H1 (cell line): ENCODE measurements around the gene CPLANE2. TPM values are rescaled to one million over a fixed set of nuclear protein-coding genes. Genes with fewer than 3 reads are reported as not detected.

Experiments
- CTCF ChIA-PET: fragments of 300-600 bp; sonication (Branson Sonifier 250); formaldehyde crosslinking; loops from one replicate; lab custom pipeline; 2021; ENCODE audit not compliant: partially characterized antibody; lab: Charles Lee
- POLR2A ChIA-PET: fragments of 300-600 bp; sonication (Branson Sonifier 250); formaldehyde crosslinking; loops from one replicate; lab custom pipeline; 2021; ENCODE audit warnings: inconsistent platforms; ENCODE audit not compliant: partially characterized antibody; lab: Charles Lee
- DNase-seq, 2 experiments: peaks; one replicate each; pipeline versions ENCODE4 v3.0.0 to v3.0.0-alpha.2; 2010 to 2022; ENCODE audit warnings: low spot score in 2 of 2, low read depth in 1 of 2, mixed read lengths in 1 of 2
- FAIRE-seq: peaks from 2 replicates; lab custom pipeline; 2011; peaks lifted over from hg19 to GRCh38; lab: Jason Lieb, UNC
- H2AFZ ChIP-seq: 2 replicates; pipeline ENCODE4 v1.8.1; 2012; ENCODE audit warnings: low read length, inconsistent platforms
- H2AK5ac ChIP-seq: 2 replicates; pipeline ENCODE4 v1.6.1; 2013; ENCODE audit warnings: low read depth, low read length
- H2BK120ac ChIP-seq: replicated peaks from 2 replicates; pipeline ENCODE3; 2013; ENCODE audit warnings: low read depth, low read length, inconsistent platforms
- H2BK12ac ChIP-seq: 2 replicates; pipeline ENCODE4 v1.6.1; 2013; ENCODE audit warnings: low read depth, low read length
- H2BK15ac ChIP-seq: 2 replicates; pipeline ENCODE4 v1.6.1; 2013; ENCODE audit warnings: low read length
- H2BK20ac ChIP-seq: 2 replicates; pipeline ENCODE4 v1.6.1; 2013; ENCODE audit warnings: low read length
- H2BK5ac ChIP-seq: 2 replicates; pipeline ENCODE4 v1.6.1; 2013; ENCODE audit warnings: low read depth, low read length
- H3K14ac ChIP-seq: 2 replicates; pipeline ENCODE4 v1.6.1; 2013; ENCODE audit warnings: inconsistent platforms; ENCODE audit not compliant: insufficient read length
- H3K18ac ChIP-seq: 2 replicates; pipeline ENCODE4 v1.6.1; 2013; ENCODE audit warnings: low read length; ENCODE audit errors: extremely low read depth
- H3K23ac ChIP-seq: 2 replicates; pipeline ENCODE4 v1.6.1; 2013; ENCODE audit warnings: inconsistent platforms; ENCODE audit not compliant: insufficient read length
- H3K23me2 ChIP-seq: 2 replicates; pipeline ENCODE4 v1.6.1; 2013; ENCODE audit warnings: low read depth, low read length
- H3K27ac ChIP-seq: 2 replicates; pipeline ENCODE4 v1.6.1; 2011; ENCODE audit warnings: low read depth, low read length, inconsistent platforms
- H3K27me3 ChIP-seq, 4 experiments: replicated peaks in 1 of 4; 1 replicate in 1 of 4; 2 replicates in 3 of 4; pipeline versions ENCODE4 v1.6.1 to v1.8.1; 2011 to 2013; ENCODE audit warnings: low read length in 3 of 4, mild to moderate bottlenecking in 3 of 4, inconsistent platforms in 2 of 4, mixed read lengths in 2 of 4, moderate library complexity in 1 of 4; ENCODE audit not compliant: control insufficient read depth in 3 of 4, insufficient read depth in 3 of 4; ENCODE audit errors: extremely low read depth in 1 of 4
- H3K36me3 ChIP-seq, 4 experiments: 2 replicates each; pipeline versions ENCODE4 v1.6.1 to v1.8.1; 2011 to 2013; ENCODE audit warnings: mild to moderate bottlenecking in 4 of 4, low read length in 3 of 4, moderate library complexity in 2 of 4, control low read depth in 1 of 4, inconsistent platforms in 1 of 4; ENCODE audit not compliant: insufficient read depth in 4 of 4, control insufficient read depth in 2 of 4
- H3K4ac ChIP-seq: replicated peaks from 2 replicates; pipeline ENCODE3; 2013; ENCODE audit warnings: low read length, low read depth, mixed read lengths, inconsistent platforms; ENCODE audit not compliant: insufficient read length
- H3K4me1 ChIP-seq, 4 experiments: replicated peaks in 1 of 4; 1 replicate in 1 of 4; 2 replicates in 3 of 4; pipeline versions ENCODE4 v1.6.1 to v1.8.1; 2011 to 2013; ENCODE audit warnings: low read length in 3 of 4, inconsistent platforms in 2 of 4, mixed read lengths in 1 of 4; ENCODE audit not compliant: insufficient read depth in 4 of 4, control insufficient read depth in 3 of 4
- H3K4me2 ChIP-seq, 2 experiments: 2 replicates each; pipeline versions ENCODE4 v1.6.1 to v1.8.1; 2011 to 2013; ENCODE audit warnings: low read depth in 2 of 2, low read length in 2 of 2, control low read depth in 1 of 2, inconsistent platforms in 1 of 2, mild to moderate bottlenecking in 1 of 2; ENCODE audit not compliant: insufficient read depth in 1 of 2
- H3K4me3 ChIP-seq, 4 experiments: fragments of 200-600, 300-600 bp in 1 of 4; sonication (generic), shearing (Covaris generic), sonication (Bioruptor Twin) in 1 of 4; 2 replicates each; pipeline versions ENCODE4 v1.5.1 to v1.8.1; 2011 to 2016; ENCODE audit warnings: low read length in 4 of 4, low read depth in 3 of 4, control low read depth in 2 of 4, inconsistent platforms in 2 of 4, mild to moderate bottlenecking in 2 of 4, mixed read lengths in 1 of 4, moderate library complexity in 1 of 4; ENCODE audit not compliant: insufficient read depth in 2 of 4; ENCODE audit errors: extremely low read depth in 1 of 4
- H3K56ac ChIP-seq: replicated peaks from 2 replicates; pipeline ENCODE3; 2013; ENCODE audit warnings: low read depth, mild to moderate bottlenecking, mixed read lengths, low read length, inconsistent platforms; ENCODE audit not compliant: insufficient read length
- H3K79me1 ChIP-seq: 2 replicates; pipeline ENCODE4 v1.6.1; 2013; ENCODE audit warnings: low read depth, low read length, control low read depth
- H3K79me2 ChIP-seq, 2 experiments: 2 replicates each; pipeline versions ENCODE4 v1.6.1 to v1.8.1; 2012 to 2013; ENCODE audit warnings: low read length in 2 of 2, mild to moderate bottlenecking in 2 of 2, inconsistent platforms in 1 of 2; ENCODE audit not compliant: insufficient read depth in 2 of 2, control insufficient read depth in 1 of 2
- H3K9ac ChIP-seq, 4 experiments: replicated peaks in 1 of 4; 1 replicate in 1 of 4; 2 replicates in 3 of 4; pipeline versions ENCODE4 v1.6.1 to v1.8.1; 2011 to 2013; ENCODE audit warnings: low read depth in 3 of 4, low read length in 3 of 4, control low read depth in 2 of 4, mild to moderate bottlenecking in 2 of 4, moderate library complexity in 2 of 4, inconsistent platforms in 1 of 4; ENCODE audit errors: extremely low read depth in 1 of 4
- H3K9me3 ChIP-seq, 2 experiments: 2 replicates each; pipeline versions ENCODE4 v1.6.1 to v1.8.1; 2012 to 2013; ENCODE audit warnings: mild to moderate bottlenecking in 2 of 2, moderate library complexity in 2 of 2, control low read depth in 1 of 2, inconsistent platforms in 1 of 2, low read depth in 1 of 2, low read length in 1 of 2, mixed read lengths in 1 of 2; ENCODE audit not compliant: insufficient read depth in 2 of 2
- H4K20me1 ChIP-seq, 2 experiments: replicated peaks in 1 of 2; 2 replicates each; pipeline versions ENCODE3 to v1.8.1; 2011 to 2013; ENCODE audit warnings: inconsistent platforms in 2 of 2, low read length in 2 of 2, mild to moderate bottlenecking in 1 of 2; ENCODE audit not compliant: insufficient read depth in 2 of 2, control insufficient read depth in 1 of 2
- H4K5ac ChIP-seq: 2 replicates; pipeline ENCODE4 v1.6.1; 2013; ENCODE audit warnings: low read length, low read depth, mixed read lengths, inconsistent platforms; ENCODE audit not compliant: insufficient read length
- H4K8ac ChIP-seq: 2 replicates; pipeline ENCODE4 v1.8.0; 2013; ENCODE audit warnings: mild to moderate bottlenecking, moderate library complexity, low read length, inconsistent platforms; ENCODE audit not compliant: insufficient read depth; ENCODE audit errors: extremely low read depth
- H4K91ac ChIP-seq: replicated peaks from 2 replicates; pipeline ENCODE3; 2013; ENCODE audit warnings: low read length, mixed read lengths, inconsistent platforms; ENCODE audit not compliant: insufficient read length
- BACH1 ChIP-seq: IDR thresholded peaks from 2 replicates; pipeline ENCODE4 v1.6.1; 2012; ENCODE audit warnings: low read length, improper control_type of control experiment
- CBX5 ChIP-seq: fragments of 300-800, 300-1000 bp; sonication (generic); IDR thresholded peaks from 2 replicates; pipeline ENCODE4 v1.7.1; 2016; ENCODE audit warnings: antibody characterized with exemption, low read length, low read depth
- CHD2 ChIP-seq: IDR thresholded peaks from 2 replicates; pipeline ENCODE4 v1.6.1; 2012; ENCODE audit warnings: low read length, improper control_type of control experiment
- FOSL1 ChIP-seq: IDR thresholded peaks from 2 replicates; pipeline ENCODE4 v1.6.1; 2011; ENCODE audit warnings: mild to moderate bottlenecking, low read depth, low read length, moderate library complexity; ENCODE audit not compliant: insufficient read depth
- HDAC6 ChIP-seq: IDR thresholded peaks from one replicate; pipeline ENCODE4 v1.7.1; 2012; ENCODE audit warnings: low read depth, mild to moderate bottlenecking, inconsistent platforms, low read length, moderate library complexity
- NANOG ChIP-seq: IDR thresholded peaks from 2 replicates; pipeline ENCODE4 v1.6.1; 2011; ENCODE audit warnings: low read length, low read depth, mild to moderate bottlenecking, inconsistent platforms; ENCODE audit not compliant: insufficient read depth, poor library complexity, severe bottlenecking
- POLR2AphosphoS5 ChIP-seq: IDR thresholded peaks from 2 replicates; pipeline ENCODE4 v1.6.1; 2011; ENCODE audit warnings: low read depth, low read length
- RXRA ChIP-seq: IDR thresholded peaks from 2 replicates; pipeline ENCODE4 v1.6.1; 2011; ENCODE audit warnings: low read depth, mild to moderate bottlenecking, low read length, moderate library complexity; ENCODE audit not compliant: insufficient read depth
- WGBS, 2 experiments: shearing (Covaris generic) in 1 of 2; methylation state at CpG; one replicate each; pipeline versions ENCODE4 v1.1.6 to v1.1.7; 2013 to 2015; ENCODE audit warnings: low lambda C conversion rate in 2 of 2, mixed read lengths in 2 of 2, inconsistent platforms in 1 of 2, low coverage in 1 of 2, missing lambda C conversion rate in 1 of 2; ENCODE audit not compliant: insufficient replicate concordance in 2 of 2, insufficient coverage in 1 of 2, insufficient read length in 1 of 2; ENCODE audit errors: extremely low coverage in 1 of 2, missing lambda C conversion rate in 1 of 2; 5-methylcytosine and 5-hydroxymethylcytosine counted together
- polyA plus RNA-seq, 7 experiments: library from polyadenylated mRNA; depleted of rRNA in 3 of 7; stranded (reverse) in 5 of 7; unstranded in 2 of 7; fragments of >200 nt in 5 of 7; fragments of 200-250 nt in 2 of 7; gene quantifications; 1 replicate in 5 of 7; 2 replicates in 1 of 7; 4 replicates in 1 of 7; pipeline versions ENCODE4 v1.2.1 to v1.2.3, GENCODE V29; 2011 to 2013; ENCODE audit warnings: missing spikeins in 2 of 7, mixed read lengths in 2 of 7
- total RNA-seq: library from RNA; stranded (reverse); fragmentation: NEBNext Ultra II Directional; extraction: Animal tissue kit (Norgen Biotek cat#: 25700); gene quantifications from 2 replicates; pipeline ENCODE4 v1.2.1, GENCODE V29; 2021

The CPLANE2 gene
- total and polyA plus RNA-seq, 2 of the 8 experiments (the other 6 are each of a cell fraction or from before 2014, with no cell fraction given) = 2.3 to 2.5 TPM

DNA sequence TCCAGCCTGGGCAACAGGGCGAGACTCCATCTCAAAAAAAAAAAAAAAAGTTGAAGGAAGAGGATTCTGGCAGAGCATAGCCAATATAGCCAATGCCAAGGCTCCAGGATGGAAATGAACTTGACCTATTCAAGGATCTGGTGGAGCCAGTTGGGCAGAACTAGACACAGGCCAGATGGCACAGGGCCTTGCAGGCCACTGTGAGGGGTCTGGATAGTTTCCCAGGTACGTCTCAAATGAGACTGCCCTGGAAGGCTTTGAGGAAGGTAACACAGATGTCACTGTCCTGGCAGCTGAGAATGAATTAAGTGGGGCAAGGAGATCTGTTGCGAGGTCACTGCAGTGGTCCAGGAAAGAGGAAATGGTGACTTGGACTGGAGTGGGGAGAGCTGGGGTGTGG is 12.5 kb downstream of the CPLANE2 start:
- CTCF ChIA-PET = no interaction called here
- no peak for FAIRE-seq
- TF ChIP-seq NANOG (no peak), FOSL1 (no peak), CBX5 (no peak), HDAC6 (no peak), RXRA (no peak), POLR2AphosphoS5 (no peak), CHD2 (no peak), BACH1 (no peak)

More for the DNA sequence above, 12.5 kb downstream of the CPLANE2 start:
- Histone ChIP-seq H3K79me1 (no peaks in the 10 kb centered on the region; the same call in 1 of the 2 replicates), H2BK120ac (no peak overlapping the region), H3K18ac (no peak overlapping the region), H3K9ac (no peak overlapping the region), H3K14ac (no peak overlapping the region), H2AFZ (no peak overlapping the region), H2BK15ac (no peak overlapping the region), H3K79me2 (no peaks in the 10 kb centered on the region), H3K4me1 (peaks cover 0 to 16% (median 9%) of the 10 kb centered on the region in 4 experiments; a peak in 5 of 7 replicates), H2AK5ac (no peak overlapping the region), H4K20me1 (peaks cover 8 to 11% of the 10 kb centered on the region in 2 experiments), H4K8ac (no peak overlapping the region), H3K4me2 (no peak overlapping the region), H4K5ac (no peak overlapping the region), H4K91ac (no peak overlapping the region), H3K4me3 (no peak overlapping the region), H3K27ac (no peak overlapping the region), H3K9me3 (no peaks in the 10 kb centered on the region), H3K23ac (no peak overlapping the region), H3K27me3 (peaks cover 18 to 51% (median 44%) of the 10 kb centered on the region in 4 experiments), H3K36me3 (no peaks in the 10 kb centered on the region), H2BK20ac (no peak overlapping the region), H3K23me2 (peaks cover 14% of the 10 kb centered on the region), H2BK5ac (no peak overlapping the region), H3K4ac (no peak overlapping the region), H2BK12ac (no peak overlapping the region), H3K56ac (no peak overlapping the region)
- POLR2A ChIA-PET = interaction anchor here (1.8 kb wide), 1 partner anchor 11 kb away, joined by 4 read pairs; the partner anchor contains the start of gene ARHGEF19
- no peak for DNase-seq
- WGBS, 2 experiments = 93% methylated on average over 3 of the region's 3 CpGs; no CpG with 5 or more reads in 1 of the 2 experiments
